ENCODE measurements around the gene PTPRD.

DNA sequence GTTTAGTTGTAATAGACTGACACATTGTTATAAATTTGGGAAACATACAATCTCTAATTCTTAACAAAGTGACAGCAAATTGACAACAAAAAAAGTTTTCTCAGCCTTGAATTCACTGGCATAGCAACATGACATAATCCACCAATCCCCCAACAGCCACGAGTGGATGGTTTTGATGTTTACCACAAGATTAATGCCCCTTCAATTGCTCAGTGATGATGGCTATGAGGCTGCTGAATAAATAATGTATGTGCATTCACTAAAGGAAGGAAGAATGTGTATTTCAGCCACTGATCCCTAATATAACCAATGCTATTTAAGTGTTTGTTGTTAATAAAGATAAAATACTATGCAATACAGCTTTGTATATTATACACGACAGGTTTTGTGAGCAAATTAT lies 2069.6 kb downstream of the PTPRD start:
- TF ChIP-seq CTCF (IDR thresholded peaks at IDR 0.05), result no peak
- TF ChIP-seq POLR2A (IDR thresholded peaks at IDR 0.05), result no peak

All from Peyer's patch (tissue), 4 donors.